Erythroblast (primary cell): ENCODE data around the gene PUDP.

Source experiments
- GATA1 ChIP-seq: IDR thresholded peaks from 2 replicates; pipeline ENCODE4 v1.6.1; 2011; ENCODE audit warnings: low read depth, mild to moderate bottlenecking, control low read depth, low read length, moderate library complexity
- POLR2A ChIP-seq: IDR thresholded peaks from 2 replicates; pipeline ENCODE4 v1.6.1; 2011; ENCODE audit warnings: mild to moderate bottlenecking, low read length

- no peak for TF ChIP-seq POLR2A
- no peak for TF ChIP-seq GATA1
Observed at GRCh38 chrX:7092543-7092942, 55.4 kb downstream of the PUDP start.
